Neural crest cell (in vitro differentiated cells): ENCODE data around the gene BNIP5. TPM values are rescaled to one million over a fixed set of nuclear protein-coding genes. Genes with fewer than 3 reads are reported as not detected.

Experiments
- DNase-seq: peaks from one replicate; pipeline ENCODE4 v3.0.0; 2021; ENCODE audit warnings: low read depth, mixed read lengths, low spot score
- H3K27ac Mint-ChIP-seq: one replicate; pipeline ENCODE4 v1.8.0; 2021; ENCODE audit warnings: mild to moderate bottlenecking, mixed read lengths; ENCODE audit not compliant: unreplicated experiment
- H3K27me3 Mint-ChIP-seq: 2 replicates; pipeline ENCODE4 v1.8.0; 2021; ENCODE audit warnings: low read depth, mild to moderate bottlenecking, mixed read lengths
- H3K36me3 Mint-ChIP-seq: 2 replicates; pipeline ENCODE4 v1.8.0; 2021; ENCODE audit warnings: low read depth, mild to moderate bottlenecking, mixed read lengths
- H3K4me1 Mint-ChIP-seq: 2 replicates; pipeline ENCODE4 v1.8.0; 2021; ENCODE audit warnings: mixed read lengths
- H3K4me3 Mint-ChIP-seq: one replicate; pipeline ENCODE4 v1.8.0; 2021; ENCODE audit warnings: mild to moderate bottlenecking, mixed read lengths
- H3K9me3 Mint-ChIP-seq: 2 replicates; pipeline ENCODE4 v1.8.0; 2021; ENCODE audit warnings: mixed read lengths
- total RNA-seq: library from RNA; stranded (reverse); gene quantifications from 2 replicates; pipeline ENCODE4 v1.2.1, GENCODE V29; 2021
- TF ChIP-seq, protein P1 (sequence below): fragments of 200-600 bp; sonication (generic); conservative IDR thresholded peaks from 2 replicates; pipeline ENCODE4 v1.5.0; 2021; ENCODE audit warnings: antibody characterized with exemption, mild to moderate bottlenecking

The BNIP5 gene
- total RNA-seq, 1 donor from 2014 or later = not detected

DNA sequence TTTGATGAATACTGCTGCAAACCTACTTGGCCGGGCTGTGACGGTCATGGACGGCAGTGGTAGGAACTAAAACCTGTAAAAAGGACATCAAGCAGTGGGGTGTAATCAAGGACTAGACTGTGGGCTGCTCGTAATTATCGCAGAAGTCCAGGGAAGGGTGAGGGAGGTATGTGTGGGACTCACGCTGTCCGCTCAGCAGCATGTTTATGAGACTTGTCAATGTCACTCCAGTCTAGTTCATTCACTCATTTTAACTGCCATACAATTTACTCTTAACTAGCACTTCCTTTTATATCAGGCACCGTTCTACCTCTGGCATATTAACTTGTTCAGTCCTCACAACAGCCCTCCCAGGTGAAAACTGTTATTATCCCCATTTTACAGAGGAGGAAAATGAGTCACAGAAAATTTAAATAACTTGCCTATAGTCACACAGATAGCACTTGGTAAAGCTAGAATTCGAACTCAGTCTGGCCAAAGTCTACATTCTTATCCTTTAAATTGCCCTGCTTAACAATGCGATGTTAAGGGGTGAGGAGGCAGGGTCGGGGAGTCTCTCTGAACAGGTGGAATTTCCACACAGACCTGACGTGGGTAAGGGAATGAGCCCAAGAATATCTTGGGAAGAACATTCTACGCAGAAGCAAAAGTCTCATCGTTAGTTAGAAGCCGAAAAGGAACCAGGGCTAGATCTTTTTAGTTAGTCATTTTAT is 62.7 kb downstream of the BNIP5 start:
- no peak overlapping the region for H3K27ac Mint-ChIP-seq
- H3K9me3 Mint-ChIP-seq = no peaks in the 10 kb centered on the region
- H3K27me3 Mint-ChIP-seq = peaks cover 34% of the 10 kb centered on the region
- TF ChIP-seq, protein P1, sequence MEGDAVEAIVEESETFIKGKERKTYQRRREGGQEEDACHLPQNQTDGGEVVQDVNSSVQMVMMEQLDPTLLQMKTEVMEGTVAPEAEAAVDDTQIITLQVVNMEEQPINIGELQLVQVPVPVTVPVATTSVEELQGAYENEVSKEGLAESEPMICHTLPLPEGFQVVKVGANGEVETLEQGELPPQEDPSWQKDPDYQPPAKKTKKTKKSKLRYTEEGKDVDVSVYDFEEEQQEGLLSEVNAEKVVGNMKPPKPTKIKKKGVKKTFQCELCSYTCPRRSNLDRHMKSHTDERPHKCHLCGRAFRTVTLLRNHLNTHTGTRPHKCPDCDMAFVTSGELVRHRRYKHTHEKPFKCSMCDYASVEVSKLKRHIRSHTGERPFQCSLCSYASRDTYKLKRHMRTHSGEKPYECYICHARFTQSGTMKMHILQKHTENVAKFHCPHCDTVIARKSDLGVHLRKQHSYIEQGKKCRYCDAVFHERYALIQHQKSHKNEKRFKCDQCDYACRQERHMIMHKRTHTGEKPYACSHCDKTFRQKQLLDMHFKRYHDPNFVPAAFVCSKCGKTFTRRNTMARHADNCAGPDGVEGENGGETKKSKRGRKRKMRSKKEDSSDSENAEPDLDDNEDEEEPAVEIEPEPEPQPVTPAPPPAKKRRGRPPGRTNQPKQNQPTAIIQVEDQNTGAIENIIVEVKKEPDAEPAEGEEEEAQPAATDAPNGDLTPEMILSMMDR = no peak
- H3K4me1 Mint-ChIP-seq = no peaks in the 10 kb centered on the region
- H3K4me3 Mint-ChIP-seq = no peak overlapping the region
- no peak for DNase-seq
- H3K36me3 Mint-ChIP-seq = no peaks in the 10 kb centered on the region

DNA sequence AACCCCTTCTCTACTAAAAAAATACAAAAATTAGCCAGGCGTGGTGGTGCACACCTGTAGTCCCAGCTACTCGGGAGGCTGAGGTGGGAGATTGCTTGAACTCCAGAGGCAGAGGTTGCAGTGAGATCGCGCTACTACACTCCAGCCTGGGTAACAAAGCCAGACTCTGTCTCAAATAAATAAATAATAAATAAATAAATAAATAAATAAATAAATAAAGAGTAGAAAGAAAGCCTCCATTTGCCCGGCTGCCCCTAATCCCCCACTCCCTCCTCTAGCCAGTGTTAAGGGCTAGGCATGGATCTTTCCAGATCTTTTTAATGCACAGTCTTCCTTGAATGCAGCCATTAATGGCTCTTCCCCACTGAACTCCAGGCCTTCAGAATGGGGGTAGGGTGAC is 63.6 kb downstream of the BNIP5 start:
- no peaks in the 10 kb centered on the region for H3K4me1 Mint-ChIP-seq
- no peak overlapping the region for H3K27ac Mint-ChIP-seq
- no peaks in the 10 kb centered on the region for H3K36me3 Mint-ChIP-seq
- no peak overlapping the region for H3K4me3 Mint-ChIP-seq
- H3K27me3 Mint-ChIP-seq = peaks cover 28% of the 10 kb centered on the region
- no peak for DNase-seq
- H3K9me3 Mint-ChIP-seq = no peaks in the 10 kb centered on the region
- TF ChIP-seq, protein P1 = no peak

DNA sequence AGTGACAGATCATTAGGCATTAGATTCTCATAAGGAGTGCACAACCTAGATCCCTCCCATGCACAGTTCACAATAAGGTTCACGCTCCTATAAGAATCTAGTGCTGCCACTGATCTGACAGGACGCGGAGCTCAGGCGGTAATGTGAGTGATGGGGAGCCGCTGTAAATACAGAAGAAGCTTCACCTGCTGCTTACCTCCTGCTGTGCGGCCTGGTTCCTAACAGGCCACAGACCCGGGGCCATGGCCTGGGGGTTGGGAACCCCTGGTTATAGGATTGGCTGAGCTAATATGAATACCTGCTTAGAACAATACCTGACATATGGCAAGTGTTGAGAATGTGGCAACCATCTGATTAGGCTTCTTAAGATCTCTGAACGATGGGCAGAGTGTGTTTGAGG is 64.5 kb downstream of the BNIP5 start:
- no peak overlapping the region for H3K27ac Mint-ChIP-seq
- H3K4me3 Mint-ChIP-seq = no peak overlapping the region
- TF ChIP-seq, protein P1 = no peak
- H3K9me3 Mint-ChIP-seq = no peaks in the 10 kb centered on the region
- no peaks in the 10 kb centered on the region for H3K4me1 Mint-ChIP-seq
- H3K36me3 Mint-ChIP-seq = no peaks in the 10 kb centered on the region
- DNase-seq = no peak
- peaks cover 25% of the 10 kb centered on the region for H3K27me3 Mint-ChIP-seq

DNA sequence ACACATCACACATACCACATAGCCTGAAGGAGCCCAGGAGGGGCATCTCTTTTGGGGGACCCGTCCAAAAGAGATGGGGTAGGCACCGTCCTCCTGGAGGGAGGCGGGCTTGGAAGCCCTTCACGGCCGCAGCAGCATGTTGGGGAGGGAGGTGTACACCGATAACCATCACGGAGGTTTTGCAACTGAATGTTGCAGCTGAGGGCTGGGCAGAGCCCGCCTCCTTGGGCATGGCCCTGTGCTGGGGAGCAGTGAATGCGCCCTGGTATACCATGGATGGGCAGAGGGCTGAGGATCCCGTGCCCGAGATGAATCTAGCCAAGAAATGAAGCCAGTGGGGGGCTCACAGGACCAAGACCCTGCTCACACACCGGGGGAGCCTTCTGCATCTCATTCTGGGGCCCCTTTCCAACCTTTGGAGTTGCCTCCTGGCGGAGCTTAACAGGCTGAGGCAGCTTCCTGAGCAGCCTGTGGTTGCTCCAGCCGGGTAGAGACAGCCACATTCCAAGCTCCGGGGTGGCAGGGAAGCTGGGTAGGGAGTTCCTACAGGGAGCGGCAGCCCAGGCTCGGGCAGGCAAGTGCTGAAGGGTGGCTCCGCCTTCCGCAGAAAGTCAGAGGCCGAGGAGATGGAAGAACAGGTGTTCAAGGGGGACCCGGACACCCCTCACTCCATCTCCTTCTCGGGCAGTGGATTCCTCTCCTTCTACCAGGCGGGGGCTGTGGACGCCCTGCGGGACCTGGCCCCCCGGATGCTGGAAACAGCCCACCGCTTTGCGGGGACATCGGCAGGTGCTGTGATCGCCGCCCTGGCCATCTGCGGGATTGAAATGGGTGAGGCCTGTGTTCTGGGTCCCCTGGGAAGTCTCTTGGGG is 66.6 kb downstream of the BNIP5 start, which contains the start of gene PNPLA1:
PNPLA1 (plus strand) TSS at position 227 of the 872 bp plus-strand sequence; CDS start at position 627, 400 bp downstream.
- Mint-ChIP-seq H3K36me3 (no peaks in the 10 kb centered on the region), H3K4me3 (no peak within 1 kb of the TSS), H3K4me1 (no peaks in the 10 kb centered on the region), H3K9me3 (no peaks in the 10 kb centered on the region), H3K27ac (no peak within 1 kb of the TSS), H3K27me3 (peaks cover 22% of the 10 kb centered on the region)
- TF ChIP-seq, protein P1 = no peak
- no peak for DNase-seq

DNA sequence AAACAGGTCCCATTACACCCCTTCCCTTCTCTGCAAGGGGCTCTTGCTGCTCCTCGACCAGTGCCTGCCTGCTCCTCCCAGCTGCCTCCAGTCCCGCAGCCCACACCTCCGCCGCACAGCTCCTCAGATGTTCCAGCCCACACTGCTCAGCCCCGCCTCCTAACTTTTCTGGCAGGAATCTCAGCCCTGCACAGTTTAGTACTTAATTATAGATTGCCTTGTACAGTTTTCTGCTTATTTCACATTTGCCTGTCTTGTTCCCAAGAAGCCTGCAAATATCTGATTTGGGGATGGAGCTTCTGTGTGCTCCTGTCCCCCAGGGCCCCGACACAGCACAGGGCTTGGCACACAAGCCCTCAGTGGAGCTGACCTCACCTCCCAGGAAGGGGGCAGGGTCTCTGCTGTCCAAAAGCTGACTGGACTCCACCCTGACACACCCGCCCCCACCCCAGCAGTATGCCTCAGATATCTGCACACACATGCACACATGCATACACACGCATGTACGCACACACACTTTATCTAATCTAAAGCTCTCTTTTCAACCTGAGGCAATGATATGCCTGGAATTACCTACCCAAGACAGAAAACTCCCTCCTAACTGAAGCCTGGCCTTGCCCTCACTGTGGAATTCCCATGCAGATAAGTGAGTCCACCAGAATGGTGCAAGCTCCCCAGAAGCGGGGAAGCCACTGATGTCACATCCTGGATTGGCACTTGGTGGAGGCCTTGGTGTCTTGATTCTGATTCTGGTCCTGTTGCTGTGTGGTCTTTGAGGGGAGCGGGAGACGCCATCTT is 68.0 kb downstream of the BNIP5 start:
- TF ChIP-seq, protein P1 = no peak
- no peak overlapping the region for H3K27ac Mint-ChIP-seq
- H3K9me3 Mint-ChIP-seq = no peaks in the 10 kb centered on the region
- no peak overlapping the region for H3K4me3 Mint-ChIP-seq
- no peaks in the 10 kb centered on the region for H3K36me3 Mint-ChIP-seq
- DNase-seq = no peak
- H3K27me3 Mint-ChIP-seq = peaks cover 8% of the 10 kb centered on the region
- H3K4me1 Mint-ChIP-seq = no peaks in the 10 kb centered on the region
